HG02885 (cell line): ENCODE measurements around the gene POTEJ.
"Not testable (repeated sequence)": the region's sequence is repeated elsewhere in the genome, so short reads cannot be mapped to it uniquely, and the experiment has no call there.

Experiments
- ATAC-seq: cut with Tn5 transposase; IDR thresholded peaks from one replicate; pipeline ENCODE4 v1.9.1; 2021; ENCODE audit warnings: mild to moderate bottlenecking; ENCODE audit not compliant: unreplicated experiment, poor library complexity

The POTEJ gene

DNA sequence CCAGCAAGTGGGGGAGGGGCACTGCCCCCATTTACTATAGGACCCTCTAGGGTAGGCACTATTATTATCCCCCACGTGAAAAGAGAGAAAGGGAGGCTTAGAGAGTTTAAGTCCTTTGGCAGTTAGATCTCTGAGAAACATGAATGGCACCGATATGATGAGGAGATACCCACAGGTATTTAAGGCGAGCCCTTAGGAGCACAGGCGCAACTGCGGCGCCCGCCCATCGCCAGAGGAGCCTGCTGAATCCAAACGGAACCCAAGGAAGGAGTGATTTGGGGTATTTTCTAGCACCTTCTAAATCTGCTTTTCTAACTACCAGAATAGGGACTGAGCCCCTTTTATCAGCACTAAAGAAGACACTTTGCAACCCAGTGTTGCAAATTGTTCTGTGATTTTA lies 11.3 kb upstream of the POTEJ start:
- ATAC-seq: not testable (repeated sequence)

DNA sequence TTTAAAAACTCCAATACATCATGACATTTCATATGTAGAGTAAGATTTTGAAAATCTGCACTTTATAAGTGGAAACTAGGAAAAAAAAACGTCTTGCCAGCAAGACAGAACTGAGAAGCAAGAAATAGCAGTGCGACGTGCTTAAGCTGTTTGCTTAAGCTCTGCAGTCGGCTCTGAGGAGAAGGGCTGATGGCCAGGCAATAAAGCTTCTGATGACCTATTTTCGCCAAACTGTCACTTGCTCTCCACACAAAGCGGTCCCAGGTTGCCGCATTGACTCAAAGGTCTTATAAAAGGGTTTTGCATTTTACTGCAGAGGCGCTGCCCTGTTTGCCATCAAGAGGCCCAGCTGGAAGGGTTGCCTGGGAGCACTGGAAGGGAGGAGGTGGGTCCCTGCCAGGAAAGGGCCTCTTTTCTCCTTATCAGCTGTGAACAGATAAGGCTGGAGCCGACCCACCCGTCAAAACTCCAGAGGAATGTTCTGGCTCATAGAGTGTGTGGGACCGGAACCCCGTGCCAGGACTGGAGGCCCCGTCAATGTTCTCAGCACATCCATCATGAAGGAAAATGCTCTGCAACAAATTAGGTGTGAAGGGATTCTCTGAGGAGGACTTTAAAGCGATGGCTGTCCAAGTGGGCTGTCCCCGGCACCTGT lies 9.5 kb upstream of the POTEJ start:
- ATAC-seq: not testable (repeated sequence)

DNA sequence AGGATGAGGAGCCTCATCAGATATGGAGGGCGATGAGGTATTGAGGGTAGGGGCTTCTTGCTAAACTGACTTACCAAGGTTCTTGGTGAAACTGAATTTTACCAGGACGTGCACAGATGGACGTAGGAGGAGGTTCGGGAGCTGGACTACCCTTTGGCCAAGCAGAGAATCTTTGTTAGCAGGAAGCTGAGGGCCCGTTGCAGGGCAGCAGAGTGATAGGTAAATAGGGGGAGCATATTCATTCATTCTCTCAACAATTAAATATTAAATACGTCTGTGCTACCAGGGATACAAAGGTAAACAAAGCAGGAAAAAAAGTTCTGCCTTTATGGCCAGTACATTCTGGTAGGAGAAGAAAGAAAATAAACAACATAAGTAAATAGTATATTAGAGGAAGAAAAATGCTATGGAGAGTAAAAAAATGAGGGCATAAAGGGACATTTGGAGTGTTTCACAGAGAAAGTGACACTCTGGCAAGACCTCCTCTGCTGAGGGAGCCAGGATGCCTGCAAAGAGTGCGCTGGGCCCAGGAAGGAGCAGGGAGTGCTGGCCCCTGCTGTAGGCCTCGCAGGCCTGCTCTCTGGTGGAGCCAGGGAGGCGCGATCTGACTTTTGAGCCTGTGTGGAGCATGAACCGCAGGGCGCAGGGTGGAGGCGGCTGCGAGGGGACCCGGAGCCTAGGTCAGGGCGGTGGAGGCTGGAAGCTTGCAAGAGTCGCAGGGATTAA lies 2.8 kb upstream of the POTEJ start:
- ATAC-seq: not testable (repeated sequence)

DNA sequence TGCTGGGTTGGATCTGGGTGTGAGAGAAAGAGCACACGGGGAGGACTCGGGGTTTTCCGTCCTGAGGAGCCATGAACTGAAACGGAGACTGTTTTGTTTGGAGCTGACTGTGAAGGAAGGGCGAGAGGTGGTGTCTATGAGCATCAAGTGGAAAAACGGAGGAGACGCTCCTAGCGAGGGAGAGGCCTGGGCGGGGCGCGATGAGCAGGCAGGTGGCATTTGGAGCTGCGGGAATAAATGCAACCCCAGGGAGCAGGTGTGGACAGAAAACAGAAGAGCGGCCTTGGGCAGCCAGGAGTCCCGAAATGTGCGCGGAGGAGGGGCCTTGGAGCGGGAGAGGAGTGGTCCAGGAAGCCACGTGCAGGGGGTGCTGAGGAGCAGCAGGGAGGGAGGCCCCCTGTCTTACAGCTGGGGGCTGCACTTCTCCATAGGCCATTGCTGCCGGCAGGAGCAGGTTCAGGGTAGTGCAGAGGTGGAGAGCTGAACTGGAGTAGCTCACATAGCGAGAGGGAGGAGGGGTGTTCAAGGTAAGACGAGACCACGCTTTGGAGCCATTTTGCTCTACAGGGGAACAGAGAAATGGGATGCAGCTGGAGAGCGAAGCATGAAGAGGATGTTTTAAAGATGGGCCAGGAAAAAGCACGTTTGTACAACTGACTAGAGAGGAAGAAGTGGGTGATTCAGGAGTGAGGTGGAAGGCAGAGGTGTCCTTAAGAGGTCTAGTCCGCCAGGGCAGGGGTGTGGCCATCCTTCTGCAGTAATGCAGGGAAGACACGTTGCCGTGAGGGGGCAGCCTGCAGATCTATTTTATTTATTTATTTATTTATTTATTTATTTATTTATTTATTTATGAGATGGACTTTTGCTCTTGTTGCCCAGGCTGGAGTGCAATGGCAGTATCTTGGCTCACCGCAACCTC lies 2.0 kb upstream of the POTEJ start:
- ATAC-seq: not testable (repeated sequence)

DNA sequence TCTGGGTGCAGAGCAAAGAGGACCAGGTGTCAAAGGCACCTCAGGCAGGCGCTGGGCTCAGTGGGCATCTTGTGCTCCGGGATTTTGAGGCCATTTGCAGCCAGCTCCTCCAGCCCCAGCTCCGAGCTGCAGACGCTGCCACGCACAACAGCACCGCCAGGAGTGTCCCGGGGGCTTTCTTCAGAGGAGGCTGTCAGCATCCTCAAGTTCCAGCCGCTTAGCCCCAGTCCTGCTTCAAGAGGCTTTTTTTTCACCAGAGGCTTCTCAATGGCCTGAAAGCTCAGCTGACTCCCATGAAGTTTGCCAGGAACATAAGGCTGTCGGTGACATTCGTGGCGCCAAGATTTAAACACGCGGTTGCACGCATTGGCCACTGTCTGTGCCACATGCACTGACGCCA lies 754 bp upstream of the POTEJ start:
- not testable (repeated sequence) for ATAC-seq

DNA sequence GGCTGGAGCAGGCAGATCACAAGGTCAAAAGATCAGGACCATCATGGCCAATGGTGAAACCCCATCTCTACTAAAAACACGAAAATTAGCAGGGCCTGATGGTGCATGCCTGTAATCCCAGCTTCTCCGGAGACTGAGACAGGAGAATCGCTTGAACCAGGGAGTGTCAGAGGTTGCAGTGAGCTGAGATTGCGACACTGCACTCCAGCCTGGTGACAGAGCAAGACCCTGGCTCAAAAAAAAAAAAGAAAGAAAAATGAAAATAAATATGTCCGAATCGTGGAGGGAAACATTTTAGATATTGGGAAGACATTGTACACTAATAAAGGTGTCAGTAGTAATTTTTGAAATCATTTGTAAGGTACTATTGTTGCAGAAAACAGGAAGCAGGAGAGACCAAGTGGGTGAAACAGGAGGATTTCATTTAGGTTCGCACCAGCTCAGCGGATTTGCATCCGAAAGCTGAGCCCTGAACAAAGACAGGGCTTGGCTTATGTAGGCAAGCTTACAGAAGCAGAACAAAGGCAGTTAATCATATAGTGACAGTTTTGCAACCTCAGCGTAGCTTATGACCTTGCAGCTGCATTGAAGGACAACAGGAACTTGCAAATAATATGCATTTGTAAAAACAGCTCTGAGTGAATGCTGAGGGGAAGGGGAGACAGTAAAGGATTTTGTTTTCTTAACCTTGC lies 17.7 kb downstream of the POTEJ start:
- ATAC-seq: not testable (repeated sequence)

DNA sequence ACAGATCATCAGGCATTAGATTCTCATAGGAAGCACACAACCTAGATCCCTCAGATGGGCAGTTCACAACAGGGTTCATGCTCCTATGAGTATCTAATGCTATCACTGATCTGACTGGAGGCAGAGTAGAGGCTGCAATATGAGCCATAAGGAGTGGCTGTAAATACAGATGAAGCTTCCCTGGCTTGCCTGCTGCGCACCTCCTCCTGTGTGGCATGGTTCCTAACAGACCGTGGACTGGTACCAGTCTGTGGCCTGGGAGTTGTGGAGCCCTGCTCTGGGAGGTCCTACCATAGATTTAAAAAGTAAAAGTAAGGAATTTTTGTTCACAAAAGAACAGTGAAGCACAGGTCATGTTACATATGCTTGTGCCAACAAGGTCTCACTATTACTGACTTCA lies 27.7 kb downstream of the POTEJ start:
- ATAC-seq: not testable (repeated sequence)

DNA sequence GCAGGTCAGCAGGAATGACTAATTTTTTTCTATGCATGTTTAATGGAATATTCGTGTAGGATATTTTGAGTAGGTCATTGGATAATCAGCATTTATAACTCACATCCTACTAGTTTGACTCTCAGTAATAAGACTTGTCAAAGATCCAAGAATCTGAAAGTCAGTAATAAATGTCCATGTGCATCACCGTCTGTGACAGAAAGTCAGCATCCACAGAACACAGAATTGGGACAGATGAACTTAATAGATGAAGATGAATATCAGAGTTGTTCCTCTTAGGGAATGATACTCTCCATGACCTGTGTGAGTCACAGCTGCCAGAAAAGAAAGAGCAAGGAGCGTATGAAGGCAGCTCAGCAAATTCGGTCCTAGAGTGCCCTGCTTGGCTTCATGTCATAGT lies 30.4 kb downstream of the POTEJ start:
- ATAC-seq: not testable (repeated sequence)

DNA sequence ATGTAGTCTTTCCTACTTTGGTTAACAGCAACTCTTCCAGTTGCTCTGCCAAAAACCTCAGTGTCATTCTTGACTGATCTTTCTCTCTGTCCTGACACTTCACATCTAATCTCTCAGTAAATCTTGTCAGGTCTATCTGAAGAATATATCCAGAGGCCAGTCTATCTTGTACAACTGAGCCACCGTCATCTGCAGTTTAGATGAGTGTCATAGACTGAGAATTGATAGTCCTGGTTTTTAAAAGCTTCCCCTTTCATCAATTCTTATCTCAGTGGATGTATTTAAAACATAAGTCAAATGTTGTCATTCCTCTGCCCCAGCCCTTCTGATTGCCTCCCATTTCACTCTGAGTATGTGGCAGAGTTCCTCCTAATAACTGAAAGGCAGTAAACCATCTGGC lies 38.0 kb downstream of the POTEJ start:
- ATAC-seq: not testable (repeated sequence)

DNA sequence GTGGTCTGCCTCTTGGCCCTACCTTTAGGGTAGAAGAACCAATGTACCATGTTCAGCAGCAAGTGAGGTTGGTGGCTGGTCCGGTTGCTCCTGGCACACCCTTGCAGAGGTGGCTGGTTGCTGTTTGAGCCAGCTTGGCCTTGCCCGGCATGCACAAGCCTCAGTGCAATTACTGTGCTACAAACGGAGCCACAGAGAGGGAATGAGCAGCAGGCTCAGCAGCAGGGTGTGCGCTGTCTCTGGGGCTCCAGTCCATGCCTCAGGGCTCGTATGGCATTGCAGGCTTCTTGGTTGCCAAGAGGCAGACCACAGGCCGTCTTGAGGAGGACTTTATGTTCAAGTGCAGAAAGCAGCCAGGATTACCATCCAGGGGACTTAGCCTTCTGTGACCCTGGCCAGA lies 53.3 kb downstream of the POTEJ start:
- not testable (repeated sequence) for ATAC-seq

DNA sequence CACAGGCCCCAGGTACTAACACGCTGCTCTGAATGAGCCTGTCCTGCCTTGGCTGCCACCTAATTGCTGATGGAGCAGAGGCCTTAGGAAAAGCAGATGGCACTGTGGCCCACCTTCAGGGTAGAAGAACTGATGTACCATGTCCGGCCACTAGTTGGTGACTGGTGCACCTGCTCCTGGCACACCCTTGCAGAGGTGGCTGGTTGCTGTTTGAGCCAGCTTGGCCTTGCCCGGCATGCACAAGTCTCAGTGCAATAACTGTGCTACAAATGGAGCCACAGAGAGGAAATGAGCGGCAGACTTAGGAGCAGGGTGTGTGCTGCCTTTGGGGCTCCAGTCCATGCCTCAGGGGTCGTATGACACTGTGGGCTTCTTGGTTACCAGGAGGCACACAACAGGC lies 54.4 kb downstream of the POTEJ start:
- not testable (repeated sequence) for ATAC-seq

DNA sequence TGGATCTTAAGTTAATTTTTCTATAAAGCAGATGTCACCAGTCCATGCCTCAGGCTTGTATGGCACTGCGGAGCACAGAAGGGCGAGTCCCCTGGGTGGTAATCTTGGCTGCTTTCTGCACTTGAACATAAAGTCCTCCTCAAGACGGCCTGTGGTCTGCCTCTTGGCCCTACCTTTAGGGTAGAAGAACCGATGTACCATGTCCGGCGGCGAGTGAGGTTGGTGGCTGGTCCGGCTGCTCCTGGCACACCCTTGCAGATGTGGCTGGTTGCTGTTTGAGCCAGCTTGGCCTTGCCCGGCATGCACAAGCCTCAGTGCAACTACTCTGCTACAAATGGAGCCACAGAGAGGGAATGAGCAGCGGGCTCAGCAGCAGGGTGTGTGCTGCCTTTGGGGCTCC lies 56.3 kb downstream of the POTEJ start:
- not testable (repeated sequence) for ATAC-seq

DNA sequence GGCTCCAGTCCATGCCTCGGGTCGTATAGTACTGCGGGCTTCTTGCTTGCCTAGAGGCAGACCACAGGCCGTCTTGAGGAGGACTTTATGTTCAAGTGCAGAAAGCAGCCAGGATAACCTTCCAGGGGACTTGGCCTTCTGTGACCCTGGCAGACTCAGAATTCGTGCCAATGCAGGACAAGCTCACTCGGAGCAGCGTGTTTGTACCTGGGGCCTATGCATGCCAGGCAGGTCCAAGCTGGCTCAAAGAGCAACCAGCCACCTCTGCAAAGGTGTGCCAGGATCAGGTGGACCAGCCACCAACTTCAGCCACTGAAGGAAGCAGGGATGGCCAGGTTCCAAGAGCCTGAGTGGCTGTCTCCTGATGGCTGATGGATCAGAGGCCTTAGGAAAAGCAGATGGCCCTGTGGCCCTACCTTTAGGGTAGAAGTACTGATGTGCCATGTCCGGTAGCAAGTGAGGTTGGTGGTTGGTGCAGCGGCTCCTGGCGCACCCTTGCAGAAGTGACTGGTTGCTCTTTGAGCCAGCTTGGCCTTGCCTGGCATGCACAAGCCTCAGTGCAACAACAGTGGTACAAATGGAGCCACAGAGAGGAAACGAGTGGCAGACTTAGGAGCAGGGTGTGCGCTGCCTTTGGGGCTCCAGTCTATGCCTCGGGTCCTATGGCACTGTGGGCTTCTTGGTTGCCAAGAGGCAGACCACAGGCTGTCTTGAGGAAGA lies 58.9 kb downstream of the POTEJ start:
- ATAC-seq: not testable (repeated sequence)

DNA sequence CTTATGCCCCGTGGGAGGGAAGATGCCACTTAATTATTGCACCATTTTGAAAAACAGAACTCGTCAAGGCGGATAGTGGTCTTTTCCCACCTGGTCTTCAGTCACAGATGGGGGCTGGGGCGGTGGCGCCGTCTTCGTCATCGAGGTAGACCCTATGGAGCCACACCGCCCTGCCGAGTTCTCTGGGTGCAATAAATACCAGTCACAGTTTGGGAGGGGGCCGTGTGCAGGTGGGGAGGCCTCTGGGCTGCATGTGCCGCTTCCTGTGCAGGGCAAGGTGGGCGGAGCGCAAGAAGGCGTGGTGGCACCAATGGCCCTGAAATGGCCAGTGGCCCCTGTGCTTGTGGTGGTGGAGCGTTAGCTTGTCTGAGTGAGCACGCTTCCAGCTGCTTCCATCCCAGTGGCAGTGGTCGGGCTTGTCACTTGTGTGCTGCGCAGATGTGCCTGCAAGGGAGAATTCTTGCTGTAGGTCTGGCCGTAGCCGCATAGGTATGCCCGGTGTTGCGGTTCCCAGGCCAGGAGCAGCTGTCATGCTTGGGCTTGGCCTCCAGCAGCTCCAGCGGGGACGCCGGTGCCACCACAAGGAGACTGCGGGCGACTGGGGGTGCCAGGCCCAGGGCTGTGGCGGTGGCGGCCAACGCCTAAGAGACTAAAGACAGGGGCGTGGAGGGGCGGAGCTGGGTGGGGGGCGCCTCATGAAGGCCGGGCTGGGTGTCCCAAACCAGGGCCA lies 81.0 kb downstream of the POTEJ start:
- ATAC-seq: not testable (repeated sequence)

DNA sequence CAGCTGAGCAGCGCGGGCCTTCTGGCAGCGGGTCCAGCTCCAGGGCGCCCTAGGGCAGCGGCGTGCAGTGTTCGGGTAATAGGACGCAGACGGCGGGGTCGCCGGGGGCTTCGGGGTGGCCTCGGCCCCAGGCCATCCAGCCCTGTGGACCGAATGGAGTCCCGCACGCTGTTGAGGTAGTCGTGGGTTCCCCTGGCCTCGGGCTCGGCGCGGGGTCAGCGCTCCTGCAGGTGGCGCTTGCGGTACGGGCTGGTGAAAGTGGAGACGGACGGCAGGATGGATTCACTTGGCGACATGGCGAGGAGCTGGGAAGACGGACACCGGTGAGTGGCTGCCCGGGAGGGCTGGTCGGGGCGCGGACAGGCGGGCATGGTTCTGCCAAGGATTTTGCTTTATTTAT lies 82.2 kb downstream of the POTEJ start:
- not testable (repeated sequence) for ATAC-seq

DNA sequence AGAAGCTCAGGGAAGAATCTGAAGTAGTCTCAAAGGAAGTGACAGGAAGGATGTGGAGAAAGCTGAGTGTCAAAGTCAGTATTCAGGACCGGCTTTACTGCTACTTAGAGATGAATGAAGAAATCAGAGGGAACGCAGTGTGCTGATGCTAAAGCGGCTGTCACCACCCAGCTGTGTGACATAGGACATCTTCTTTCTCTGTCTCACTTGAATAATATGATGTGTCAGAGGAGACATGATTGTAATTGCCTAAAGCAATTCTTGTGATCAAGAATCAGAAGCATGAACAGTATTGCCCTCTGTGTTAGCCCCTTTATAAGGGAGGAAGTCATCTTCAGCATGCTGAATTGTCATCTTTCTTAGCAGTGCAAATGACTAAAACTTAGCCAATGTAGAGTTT lies 92.0 kb downstream of the POTEJ start:
- not testable (repeated sequence) for ATAC-seq
